Measurements from ENCODE around the gene SMIM33. TPM values are rescaled to one million over a fixed set of nuclear protein-coding genes. Genes with fewer than 3 reads are reported as not detected.
"Not testable (repeated sequence)": the region's sequence is repeated elsewhere in the genome, so short reads cannot be mapped to it uniquely, and the experiment has no call there.

Gene SMIM33
- total and polyA plus RNA-seq, 2 of the 13 experiments (the other 11 are each of a cell fraction or from before 2014, with no cell fraction given) = not detected

DNA sequence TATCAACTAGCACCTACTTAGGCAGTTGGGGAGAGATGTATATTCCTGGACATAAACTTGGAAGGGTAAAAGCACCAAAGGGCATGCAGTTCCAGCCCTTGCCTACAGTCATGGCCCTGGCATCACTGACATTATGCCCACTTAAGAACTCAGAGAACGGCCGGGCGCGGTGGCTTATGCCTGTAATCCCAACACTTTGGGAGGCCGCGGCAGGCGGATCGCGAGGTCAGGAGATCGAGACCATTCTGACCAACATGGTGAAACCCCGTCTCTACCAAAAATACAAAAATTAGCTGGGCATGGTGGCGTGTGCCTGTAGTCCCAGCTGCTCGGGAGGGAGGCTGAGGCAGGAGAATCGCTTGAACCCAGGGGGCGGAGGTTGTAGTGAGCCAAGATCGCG is 30.4 kb upstream of the SMIM33 start:
- 93% methylated on average over 17 of the region's 17 CpGs for WGBS (ENCODE audit: low lambda C conversion rate)
- Histone ChIP-seq H3K4me1 (ENCODE audit: insufficient read depth, low read length) (peaks cover 15% of the 10 kb centered on the region), H3K27me3 (ENCODE audit: control insufficient read depth in 1 of 2, insufficient read depth in 2 of 2, low read length in 2 of 2) (0 out of 5 replicates have a peak, but pooled peaks cover 0 to 11% of the 10 kb centered on the region in 2 experiments)
- ATAC-seq; H2AFZ ChIP-seq (ENCODE audit: low read length); H3K27ac ChIP-seq (ENCODE audit: extremely low read length, insufficient read depth, low read length); DNase-seq (ENCODE audit: low spot score); H3K9me3 ChIP-seq (ENCODE audit: low read length); H4K20me1 ChIP-seq (ENCODE audit: insufficient read depth, low read length); H3K4me2 ChIP-seq (ENCODE audit: low read depth, low read length); H3K4me3 ChIP-seq (replicated peaks in 1 of 3; ENCODE audit: insufficient read depth in 1 of 3, low read depth in 2 of 3, low read length in 3 of 3); CTCF ChIA-PET (ENCODE audit: low intra/inter-chr PET ratio, low total read pairs); H3K36me3 ChIP-seq (replicated peaks in 1 of 2; ENCODE audit: control insufficient read depth in 1 of 2, insufficient read depth in 2 of 2, low read length in 2 of 2); intact Hi-C loops (cut with micrococcal nuclease; ENCODE audit: unreplicated experiment); H3K9ac ChIP-seq (ENCODE audit: insufficient read depth, low read depth, low read length); BruUV-seq (replicated peaks); H3K79me2 ChIP-seq (ENCODE audit: insufficient read depth, low read length); in situ Hi-C loops (cut with HindIII; ENCODE audit: extremely low pct_ligation_motif_present, low pct_unique_long_range_greater_than_20kb); FAIRE-seq: not testable (repeated sequence)
- POLR2A ChIA-PET = interaction anchor here (1.8 to 2.4 kb wide), 2 partner anchors 37 to 63 kb away, joined by 8 to 52 read pairs; partner anchors contain the start of gene SPATA24

DNA sequence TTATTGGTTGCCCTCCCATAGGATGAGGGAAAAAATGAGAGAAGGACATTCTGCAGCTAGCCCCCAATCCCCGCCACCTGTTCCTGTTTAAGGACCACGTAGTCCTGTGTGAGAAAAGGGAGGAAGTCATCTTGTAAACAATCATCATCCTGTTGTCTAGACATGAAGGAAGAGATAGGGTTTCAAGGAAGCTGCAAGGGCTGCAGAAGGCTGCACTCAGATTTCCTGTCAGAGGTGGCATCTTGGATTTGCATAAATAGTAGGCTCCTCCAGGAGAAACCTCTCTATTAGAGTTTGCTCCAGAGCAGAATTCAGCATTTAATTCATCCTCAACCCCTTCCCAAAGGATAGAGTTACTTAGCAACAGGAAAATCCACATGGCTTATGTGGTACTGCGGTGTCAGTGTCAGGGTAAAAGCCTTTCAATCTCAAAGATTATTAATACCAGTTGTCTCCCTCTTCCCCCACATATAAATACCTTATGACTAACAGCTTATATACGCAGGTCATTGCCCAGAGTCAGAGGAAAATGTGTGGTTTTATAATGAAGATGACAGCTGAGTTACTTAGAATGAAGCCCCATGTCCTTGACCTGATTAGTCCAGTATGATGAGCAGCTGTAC is 26.9 kb upstream of the SMIM33 start:
- ChIA-PET CTCF (ENCODE audit: low intra/inter-chr PET ratio, low total read pairs) (no interaction called here), POLR2A (no interaction called here)
- Histone ChIP-seq H3K27ac (ENCODE audit: extremely low read length, insufficient read depth, low read length) (no peak overlapping the region), H3K27me3 (ENCODE audit: control insufficient read depth in 1 of 2, insufficient read depth in 2 of 2, low read length in 2 of 2) (peaks cover 0 to 11% of the 10 kb centered on the region in 2 experiments; a peak in 2 of 5 replicates), H3K36me3 (replicated peaks in 1 of 2; ENCODE audit: control insufficient read depth in 1 of 2, insufficient read depth in 2 of 2, low read length in 2 of 2) (no peaks in the 10 kb centered on the region), H3K9me3 (ENCODE audit: low read length) (no peaks in the 10 kb centered on the region), H3K4me1 (ENCODE audit: insufficient read depth, low read length) (peaks cover 7% of the 10 kb centered on the region), H2AFZ (ENCODE audit: low read length) (no peak overlapping the region), H3K9ac (ENCODE audit: insufficient read depth, low read depth, low read length) (no peak overlapping the region), H3K79me2 (ENCODE audit: insufficient read depth, low read length) (no peaks in the 10 kb centered on the region), H4K20me1 (ENCODE audit: insufficient read depth, low read length) (no peaks in the 10 kb centered on the region), H3K4me2 (ENCODE audit: low read depth, low read length) (no peak overlapping the region), H3K4me3 (replicated peaks in 1 of 3; ENCODE audit: insufficient read depth in 1 of 3, low read depth in 2 of 3, low read length in 3 of 3) (no peak overlapping the region)
- FAIRE-seq (no peak), DNase-seq (ENCODE audit: low spot score) (no peak), ATAC-seq (no peak)
- in situ Hi-C loops (cut with HindIII; ENCODE audit: extremely low pct_ligation_motif_present, low pct_unique_long_range_greater_than_20kb) (no loop called here), intact Hi-C loops (cut with micrococcal nuclease; ENCODE audit: unreplicated experiment) (no loop called here)
- TF ChIP-seq, protein P1, sequence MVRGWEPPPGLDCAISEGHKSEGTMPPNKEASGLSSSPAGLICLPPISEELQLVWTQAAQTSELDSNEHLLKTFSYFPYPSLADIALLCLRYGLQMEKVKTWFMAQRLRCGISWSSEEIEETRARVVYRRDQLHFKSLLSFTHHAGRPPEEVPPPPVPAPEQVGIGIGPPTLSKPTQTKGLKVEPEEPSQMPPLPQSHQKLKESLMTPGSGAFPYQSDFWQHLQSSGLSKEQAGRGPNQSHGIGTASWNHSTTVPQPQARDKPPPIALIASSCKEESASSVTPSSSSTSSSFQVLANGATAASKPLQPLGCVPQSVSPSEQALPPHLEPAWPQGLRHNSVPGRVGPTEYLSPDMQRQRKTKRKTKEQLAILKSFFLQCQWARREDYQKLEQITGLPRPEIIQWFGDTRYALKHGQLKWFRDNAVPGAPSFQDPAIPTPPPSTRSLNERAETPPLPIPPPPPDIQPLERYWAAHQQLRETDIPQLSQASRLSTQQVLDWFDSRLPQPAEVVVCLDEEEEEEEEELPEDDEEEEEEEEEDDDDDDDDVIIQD (CRISPR knock-in tag; IDR thresholded peaks at IDR 0.05; ENCODE audit: low read depth) = no peak
- TF ChIP-seq GATA4 (IDR thresholded peaks at IDR 0.05; ENCODE audit: borderline replicate concordance, low read depth) (no peak), SP4 (CRISPR knock-in tag; IDR thresholded peaks at IDR 0.05) (no peak), ZBTB21 (CRISPR knock-in tag; IDR thresholded peaks at IDR 0.05) (no peak), CREB1 (IDR thresholded peaks at IDR 0.05) (no peak), CREB1 (CRISPR knock-in tag; IDR thresholded peaks at IDR 0.05) (no peak), ZNF160 (CRISPR knock-in tag; IDR thresholded peaks at IDR 0.05) (no peak), RAD51 (IDR thresholded peaks at IDR 0.05; ENCODE audit: borderline replicate concordance) (no peak), SP5 (CRISPR knock-in tag; IDR thresholded peaks at IDR 0.05; ENCODE audit: borderline replicate concordance, low read depth) (no peak), ZNF607 (CRISPR knock-in tag; IDR thresholded peaks at IDR 0.05; ENCODE audit: borderline replicate concordance) (no peak), POLR2A (IDR thresholded peaks at IDR 0.05; ENCODE audit: insufficient read depth in 1 of 2, low read depth in 2 of 2, low read length in 2 of 2) (no peak), NCOA5 (CRISPR knock-in tag; IDR thresholded peaks at IDR 0.05) (no peak), GFI1 (CRISPR knock-in tag; IDR thresholded peaks at IDR 0.05; ENCODE audit: borderline replicate concordance) (no peak), MATR3 (CRISPR knock-in tag; IDR thresholded peaks at IDR 0.05) (no peak), YY1 (IDR thresholded peaks at IDR 0.05; ENCODE audit: insufficient read depth, insufficient replicate concordance, low read depth, low read length) (no peak), SIX4 (CRISPR knock-in tag; IDR thresholded peaks at IDR 0.05) (no peak), MED13 (CRISPR knock-in tag; IDR thresholded peaks at IDR 0.05) (no peak)
- TF ChIP-seq, protein P2, sequence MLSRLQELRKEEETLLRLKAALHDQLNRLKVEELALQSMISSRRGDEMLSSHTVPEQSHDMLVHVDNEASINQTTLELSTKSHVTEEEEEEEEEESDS (CRISPR knock-in tag; IDR thresholded peaks at IDR 0.05; ENCODE audit: borderline replicate concordance) = no peak
- BruUV-seq (replicated peaks) = no TSS peak
- 41% methylated on average over 4 of the region's 4 CpGs for WGBS (ENCODE audit: low lambda C conversion rate)

Data from HepG2 (cell line).